HG03280 (cell line): ENCODE measurements around the gene LIPC.

Experiments
- ATAC-seq: cut with Tn5 transposase; IDR thresholded peaks from one replicate; pipeline ENCODE4 v1.9.1; 2021; ENCODE audit warnings: mild to moderate bottlenecking, moderate library complexity; ENCODE audit not compliant: unreplicated experiment

The LIPC gene

DNA sequence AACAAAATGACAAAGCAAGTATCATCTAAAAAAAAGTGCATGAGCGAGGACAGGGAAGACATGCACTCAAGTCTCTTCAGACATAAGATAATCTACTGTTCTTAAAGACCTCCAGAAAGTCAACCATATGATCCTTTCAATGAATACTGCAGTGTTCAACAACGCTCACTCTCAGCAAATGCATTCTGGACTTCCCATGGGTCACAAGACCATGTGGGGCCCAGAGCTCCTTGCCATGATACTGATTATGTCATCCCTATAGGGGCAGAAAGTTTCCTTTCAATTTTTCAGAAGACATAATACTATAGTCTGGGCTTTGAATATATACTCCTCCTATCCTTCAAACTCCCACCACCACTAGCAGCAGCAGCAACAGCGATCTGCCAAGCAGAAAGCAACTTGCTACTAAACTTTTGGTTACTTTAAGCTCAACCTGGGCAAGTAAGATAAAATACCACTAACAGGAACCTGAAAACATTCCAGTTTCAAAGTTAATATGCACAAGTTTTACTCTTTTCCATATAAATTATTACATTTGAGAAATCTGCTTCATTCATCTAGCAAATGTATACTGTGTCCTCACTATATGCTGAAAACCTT lies 174.2 kb downstream of the LIPC start:
- no peak for ATAC-seq

DNA sequence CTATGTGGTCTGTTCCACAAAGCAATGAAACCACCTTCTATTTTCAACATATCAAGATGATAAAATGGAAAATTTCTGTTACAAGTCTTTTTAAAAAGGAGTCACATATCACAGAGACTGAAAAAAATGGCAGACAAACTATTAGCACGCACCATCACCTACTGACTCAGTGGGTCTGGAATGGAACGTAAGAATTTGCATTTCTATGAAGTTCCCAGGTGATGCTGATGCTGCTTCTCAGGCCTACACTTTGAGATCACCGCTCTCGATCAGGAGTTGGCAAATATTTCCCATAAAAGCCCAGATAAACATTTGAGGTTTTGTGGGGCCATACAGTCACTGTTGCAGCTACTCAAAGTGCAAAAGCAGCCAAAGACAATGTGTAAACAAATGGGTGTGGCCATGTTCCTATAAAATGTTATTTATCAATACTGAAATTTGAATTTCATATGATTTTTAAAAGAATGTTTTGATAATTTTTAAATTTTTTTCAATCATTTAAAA lies 174.8 kb downstream of the LIPC start:
- ATAC-seq = no peak

DNA sequence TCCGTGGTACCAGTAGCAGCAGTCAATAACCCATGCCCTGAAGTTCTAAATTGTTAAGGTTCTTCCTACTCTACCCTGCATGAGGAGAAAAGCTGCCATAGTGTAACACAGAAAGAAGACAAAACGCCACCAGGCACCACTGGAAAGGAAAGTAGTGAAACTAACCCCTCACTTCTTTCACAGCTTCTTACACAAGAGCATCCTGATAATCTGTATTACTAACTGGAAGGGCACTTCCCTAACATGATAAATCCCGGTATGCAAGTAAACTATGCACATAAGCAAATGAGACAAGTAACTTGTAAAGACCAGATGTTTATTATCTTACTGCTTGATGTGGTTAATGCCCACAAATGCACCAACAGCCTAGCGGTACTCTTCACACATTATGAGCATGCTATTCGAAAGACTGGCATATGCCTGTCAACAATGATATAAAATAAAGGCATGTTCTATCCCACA lies 176.4 kb downstream of the LIPC start:
- ATAC-seq = no peak

DNA sequence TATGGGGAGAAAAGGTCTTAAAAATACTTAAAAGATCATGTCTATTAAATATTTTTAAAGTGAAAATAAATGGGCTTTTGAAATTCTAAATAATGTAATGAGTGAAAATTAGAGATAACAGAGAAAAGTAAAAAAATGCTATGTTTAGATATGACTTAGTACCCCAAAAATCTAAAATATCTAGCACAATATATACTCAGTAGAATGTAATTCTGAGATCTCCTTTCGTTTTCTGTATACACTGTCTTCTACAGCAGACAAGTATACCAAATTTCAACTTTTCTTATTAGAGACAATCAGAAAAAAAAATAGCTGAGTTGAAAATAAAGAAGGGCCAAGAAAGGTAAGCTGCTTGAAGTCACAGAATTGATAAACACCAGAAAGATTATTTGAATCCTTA lies 176.9 kb downstream of the LIPC start:
- no peak for ATAC-seq

DNA sequence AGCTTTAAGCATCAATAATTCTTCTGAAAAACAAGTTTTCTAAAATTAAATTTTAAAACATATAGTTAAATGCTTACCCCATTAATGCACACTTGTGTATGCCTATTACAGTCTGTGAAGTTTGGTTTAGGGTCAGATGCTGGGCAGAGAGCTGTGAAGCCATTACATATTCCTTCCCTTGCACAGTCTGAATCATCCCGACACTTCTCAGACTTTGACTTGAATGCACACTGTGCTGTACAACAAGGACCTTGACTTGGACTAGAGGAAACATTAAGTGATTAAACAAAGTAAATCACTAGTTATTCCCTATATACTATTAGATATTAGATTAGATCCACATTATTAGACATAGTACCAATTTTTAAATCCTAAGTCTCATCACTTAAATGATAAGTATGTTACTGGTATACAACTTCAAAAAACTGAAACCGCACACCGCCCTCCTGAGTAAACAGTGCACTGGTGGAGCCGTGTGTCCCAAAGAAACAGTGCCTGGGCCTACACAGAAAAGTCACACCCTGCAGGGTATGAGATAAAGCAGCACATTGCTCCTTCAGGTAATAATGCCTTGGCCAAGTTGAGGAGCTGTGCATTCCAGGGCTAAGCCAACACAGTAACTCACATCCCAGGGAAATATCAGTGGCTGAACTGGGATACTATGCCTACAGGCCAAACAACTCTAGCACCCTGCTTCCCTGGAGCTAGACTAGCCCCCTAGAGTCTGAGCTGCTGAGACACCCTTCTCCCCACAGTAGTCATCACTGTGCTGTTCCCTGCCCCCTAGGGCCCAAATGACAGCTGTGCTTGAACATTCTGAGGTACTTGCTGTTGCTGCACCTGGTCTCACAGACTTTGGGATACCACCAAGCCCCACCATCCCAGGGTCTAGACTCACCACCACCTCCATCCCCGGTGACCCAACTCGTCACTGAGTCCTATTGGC lies 180.2 kb downstream of the LIPC start:
- ATAC-seq = no peak

DNA sequence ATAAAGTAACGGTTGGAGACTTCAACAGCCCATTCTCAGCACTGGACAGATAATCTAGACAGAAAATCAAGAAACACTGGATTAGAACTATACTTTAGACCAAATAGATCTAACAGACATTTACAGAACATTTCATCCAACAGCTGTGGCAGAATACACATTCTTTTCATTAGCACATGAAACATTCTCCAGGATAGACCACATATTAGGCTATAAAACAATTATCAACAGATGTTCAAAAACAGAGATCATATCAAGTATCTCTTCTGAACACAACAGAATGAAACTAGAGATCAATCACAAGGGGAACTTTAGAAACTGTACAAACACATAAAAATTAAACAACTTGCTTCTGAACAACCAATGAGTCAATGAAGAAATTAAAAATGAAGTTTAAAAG lies 184.4 kb downstream of the LIPC start:
- no peak for ATAC-seq
